Peyer's patch (tissue), 4 donors: ENCODE results near the gene FARS2. TPM values are rescaled to one million over a fixed set of nuclear protein-coding genes. Genes with fewer than 3 reads are reported as not detected.
"Not testable (repeated sequence)": the region's sequence is repeated elsewhere in the genome, so short reads cannot be mapped to it uniquely, and the experiment has no call there.

ENCODE experiments used
- DNase-seq, 3 donors: peaks; one replicate each; pipeline ENCODE4 v3.0.0-alpha.2; 2017 to 2019
- H3K27ac ChIP-seq, 4 donors: fragments of 200-600 bp; sonication (generic); one replicate each; pipeline ENCODE4 v1.5.1; 2016 to 2019
- H3K27me3 ChIP-seq, 2 donors: fragments of 200-600 bp; sonication (generic); one replicate each; pipeline ENCODE4 v1.5.1; 2019
- H3K36me3 ChIP-seq, 3 donors: fragments of 200-600 bp; sonication (generic); one replicate each; pipeline ENCODE4 v1.5.1; 2016 to 2019
- H3K4me1 ChIP-seq, 4 donors: fragments of 200-600 bp; sonication (generic); one replicate each; pipeline ENCODE4 v1.5.1; 2016 to 2019
- H3K4me3 ChIP-seq, 4 donors: fragments of 200-600 bp; sonication (generic); 1 replicate in 3 of 4; 2 replicates in 1 of 4; pipeline ENCODE4 v1.5.1; 2016 to 2019; ENCODE audit warnings: mild to moderate bottlenecking in 1 of 4
- H3K9me3 ChIP-seq, 4 donors: fragments of 200-600 bp; sonication (generic); one replicate each; pipeline ENCODE4 v1.5.1; 2016 to 2019; ENCODE audit warnings: mild to moderate bottlenecking in 1 of 4
- POLR2A ChIP-seq, 2 donors: fragments of 450-650 bp; IDR thresholded peaks; one replicate each; pipeline ENCODE4 v1.5.1; 2017; ENCODE audit warnings: antibody characterized with exemption in 2 of 2, mild to moderate bottlenecking in 2 of 2, moderate library complexity in 2 of 2
- total RNA-seq, 4 donors: library from RNA; depleted of rRNA; stranded (reverse); fragments of >200 nt; gene quantifications; one replicate each; pipeline ENCODE4 v1.1.0, GENCODE V29; 2016
- TF ChIP-seq, protein P1 (sequence below), 6 experiments: fragments of 450-650 bp in 4 of 6; fragments of 200-600 bp in 2 of 6; sonication (generic) in 1 of 6; IDR thresholded peaks; one replicate each; pipeline ENCODE4 v1.5.1; 2017 to 2019; ENCODE audit warnings: antibody characterized with exemption in 6 of 6, mild to moderate bottlenecking in 3 of 6, moderate library complexity in 1 of 6

The FARS2 gene
- total RNA-seq, 4 donors from 2014 or later, result 9.5 to 42.1 (median 17.1) TPM

DNA sequence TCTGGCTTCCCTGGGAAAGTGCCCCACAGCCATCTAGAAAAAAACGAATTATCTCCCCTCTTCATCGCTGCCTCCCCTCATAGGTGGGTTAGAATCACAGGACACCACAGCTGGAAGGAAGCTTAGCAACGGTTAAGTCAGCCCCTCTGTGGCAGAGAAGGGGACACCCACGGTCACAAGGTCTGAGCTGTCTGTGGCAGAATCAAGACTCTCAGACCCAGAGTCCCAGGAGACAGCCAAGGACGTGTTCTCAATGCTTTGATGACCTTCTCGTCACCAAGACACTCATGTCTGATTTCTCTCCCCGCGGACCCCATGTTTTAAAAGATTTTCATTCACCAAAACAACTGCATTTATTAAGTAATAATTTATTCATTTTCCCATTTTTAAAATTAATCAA is 523.9 kb downstream of the FARS2 start:
- Histone ChIP-seq H3K27me3 (no peaks in the 10 kb centered on the region), H3K4me1 (peaks cover 0 to 8% (median 0%) of the 10 kb centered on the region in 4 donors)

GRCh38 chr6:5786321-5786968 is 525.1 kb downstream of the FARS2 start:
- no peak for TF ChIP-seq POLR2A (IDR thresholded peaks at IDR 0.05)
- TF ChIP-seq, protein P1, sequence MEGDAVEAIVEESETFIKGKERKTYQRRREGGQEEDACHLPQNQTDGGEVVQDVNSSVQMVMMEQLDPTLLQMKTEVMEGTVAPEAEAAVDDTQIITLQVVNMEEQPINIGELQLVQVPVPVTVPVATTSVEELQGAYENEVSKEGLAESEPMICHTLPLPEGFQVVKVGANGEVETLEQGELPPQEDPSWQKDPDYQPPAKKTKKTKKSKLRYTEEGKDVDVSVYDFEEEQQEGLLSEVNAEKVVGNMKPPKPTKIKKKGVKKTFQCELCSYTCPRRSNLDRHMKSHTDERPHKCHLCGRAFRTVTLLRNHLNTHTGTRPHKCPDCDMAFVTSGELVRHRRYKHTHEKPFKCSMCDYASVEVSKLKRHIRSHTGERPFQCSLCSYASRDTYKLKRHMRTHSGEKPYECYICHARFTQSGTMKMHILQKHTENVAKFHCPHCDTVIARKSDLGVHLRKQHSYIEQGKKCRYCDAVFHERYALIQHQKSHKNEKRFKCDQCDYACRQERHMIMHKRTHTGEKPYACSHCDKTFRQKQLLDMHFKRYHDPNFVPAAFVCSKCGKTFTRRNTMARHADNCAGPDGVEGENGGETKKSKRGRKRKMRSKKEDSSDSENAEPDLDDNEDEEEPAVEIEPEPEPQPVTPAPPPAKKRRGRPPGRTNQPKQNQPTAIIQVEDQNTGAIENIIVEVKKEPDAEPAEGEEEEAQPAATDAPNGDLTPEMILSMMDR (IDR thresholded peaks at IDR 0.05), result no peak
- H3K27ac ChIP-seq, result no peak overlapping the region
- H3K4me1 ChIP-seq, result peaks cover 0 to 8% (median 0%) of the 10 kb centered on the region in 4 donors
- no peaks in the 10 kb centered on the region for H3K36me3 ChIP-seq
- H3K27me3 ChIP-seq, result no peaks in the 10 kb centered on the region
- no peak for DNase-seq
- H3K4me3 ChIP-seq, result no peak overlapping the region
- H3K9me3 ChIP-seq, result no peaks in the 10 kb centered on the region

More for the DNA sequence above, 523.9 kb downstream of the FARS2 start:
- no peak for DNase-seq
- TF ChIP-seq, protein P1 (IDR thresholded peaks at IDR 0.05), result no peak
- no peak for TF ChIP-seq POLR2A (IDR thresholded peaks at IDR 0.05)
- H3K27ac ChIP-seq, result no peak overlapping the region
- no peak overlapping the region for H3K4me3 ChIP-seq
- H3K9me3 ChIP-seq, result no peaks in the 10 kb centered on the region
- H3K36me3 ChIP-seq, result no peaks in the 10 kb centered on the region

DNA sequence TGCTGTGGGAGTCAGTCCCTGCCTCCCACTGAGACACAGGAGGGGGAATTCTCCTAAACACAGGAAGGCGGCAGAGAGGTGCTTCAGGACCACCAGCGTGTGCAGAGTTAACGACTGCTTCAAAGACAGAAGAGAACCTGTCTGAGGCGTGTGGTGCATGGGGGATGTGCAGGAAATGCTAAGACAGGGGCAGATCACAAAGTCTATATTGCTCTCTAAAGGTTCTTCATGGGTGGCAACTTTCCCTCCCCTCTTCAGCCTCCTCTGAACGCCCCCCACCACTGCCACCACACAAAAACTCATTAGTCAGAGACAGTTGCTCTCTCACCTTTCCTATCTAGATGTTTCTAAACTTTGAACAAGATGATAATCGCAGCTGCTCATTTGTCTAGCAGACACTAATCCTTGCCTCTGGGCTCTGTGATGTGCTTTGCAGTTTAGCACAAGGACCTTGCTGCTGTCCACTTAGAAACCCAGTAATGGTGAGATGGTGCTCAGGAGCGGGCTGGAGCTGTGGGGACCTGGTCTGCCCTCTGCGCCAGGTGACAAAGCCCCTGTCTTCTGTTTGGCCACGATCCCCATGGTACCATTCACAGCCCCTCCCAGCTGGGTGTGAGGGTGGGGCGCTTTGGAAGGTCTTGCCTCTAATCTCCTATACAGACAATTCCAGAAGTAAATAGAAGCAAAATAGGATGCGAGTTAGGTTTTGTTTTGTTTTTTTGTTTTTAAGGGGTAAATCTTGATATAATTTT is 525.8 kb downstream of the FARS2 start:
- Histone ChIP-seq H3K4me3 (no peak overlapping the region), H3K9me3 (no peaks in the 10 kb centered on the region), H3K27ac (no peak overlapping the region), H3K36me3 (no peaks in the 10 kb centered on the region), H3K4me1 (peaks cover 0 to 5% (median 0%) of the 10 kb centered on the region in 4 donors), H3K27me3 (no peaks in the 10 kb centered on the region)
- TF ChIP-seq, protein P1 (IDR thresholded peaks at IDR 0.05), result no peak
- no peak for TF ChIP-seq POLR2A (IDR thresholded peaks at IDR 0.05)
- DNase-seq, result no peak

DNA sequence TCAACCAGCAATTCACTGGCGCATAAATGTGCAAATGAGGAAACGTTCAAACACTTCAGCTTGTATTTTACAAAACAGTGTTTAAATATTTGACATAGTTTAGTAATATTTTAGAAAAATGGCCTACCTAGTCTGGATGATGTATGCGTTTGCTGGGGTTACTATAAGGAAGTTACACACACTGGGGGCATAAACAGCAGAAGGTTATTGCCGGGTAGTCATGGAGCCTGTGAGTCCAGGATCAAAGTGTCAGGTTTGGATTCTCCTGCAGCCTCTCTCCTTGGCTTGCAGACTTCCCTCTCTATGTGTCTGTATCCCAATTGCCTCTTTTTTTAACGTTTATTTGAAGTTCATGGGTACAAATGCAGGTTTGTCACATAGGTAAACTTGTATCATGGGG is 528.1 kb downstream of the FARS2 start:
- H3K4me1 ChIP-seq, H3K36me3 ChIP-seq, H3K27me3 ChIP-seq: not testable (repeated sequence)

GRCh38 chr6:5796555-5796954 is 535.2 kb downstream of the FARS2 start:
- not testable (repeated sequence) for H3K4me3 ChIP-seq, H3K9me3 ChIP-seq, DNase-seq

More for the DNA sequence above, 528.1 kb downstream of the FARS2 start:
- H3K27ac ChIP-seq, H3K4me3 ChIP-seq, H3K9me3 ChIP-seq, DNase-seq: not testable (repeated sequence)

DNA sequence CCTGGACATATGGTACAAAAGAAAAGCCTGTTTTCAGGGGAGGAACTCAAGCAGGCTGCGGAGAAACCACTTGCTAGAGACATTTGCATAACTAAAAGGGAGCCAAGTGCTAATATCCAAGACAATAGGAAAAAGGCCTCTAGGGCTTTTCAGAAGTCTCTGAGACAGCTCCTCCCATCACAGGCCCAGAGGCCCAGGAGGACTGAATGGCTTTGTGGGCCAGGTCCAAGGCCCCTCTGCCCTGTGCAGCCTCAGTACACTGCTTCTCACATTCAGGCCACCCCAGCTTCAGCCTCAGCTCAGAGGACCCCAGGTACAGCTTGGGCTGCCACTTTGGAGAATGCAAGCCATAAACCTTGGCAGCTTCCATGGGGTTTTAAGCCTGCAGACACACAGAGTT is 545.1 kb downstream of the FARS2 start:
- not testable (repeated sequence) for H3K36me3 ChIP-seq, H3K27ac ChIP-seq, H3K4me3 ChIP-seq, H3K4me1 ChIP-seq, DNase-seq, H3K27me3 ChIP-seq
- H3K9me3 ChIP-seq, result peaks cover 0 to 16% (median 3%) of the 10 kb centered on the region in 4 donors

More at GRCh38 chr6:5796555-5796954, 535.2 kb downstream of the FARS2 start:
- not testable (repeated sequence) for H3K27me3 ChIP-seq, H3K27ac ChIP-seq, H3K36me3 ChIP-seq, H3K4me1 ChIP-seq

- no peak for DNase-seq
- TF ChIP-seq, protein P1 (IDR thresholded peaks at IDR 0.05), result no peak
- no peak for TF ChIP-seq POLR2A (IDR thresholded peaks at IDR 0.05)
- peaks cover 0 to 16% (median 6%) of the 10 kb centered on the region in 4 donors for H3K9me3 ChIP-seq
- H3K27ac ChIP-seq, result no peak overlapping the region
- H3K4me1 ChIP-seq, result no peaks in the 10 kb centered on the region
- no peaks in the 10 kb centered on the region for H3K27me3 ChIP-seq
- no peak overlapping the region for H3K4me3 ChIP-seq
- H3K36me3 ChIP-seq, result no peaks in the 10 kb centered on the region
Observed at GRCh38 chr6:5809450-5809849, 548.1 kb downstream of the FARS2 start.
